Measurements from ENCODE around the gene PGA5. TPM values are rescaled to one million over a fixed set of nuclear protein-coding genes. Genes with fewer than 3 reads are reported as not detected.
"Not testable (repeated sequence)": the region's sequence is repeated elsewhere in the genome, so short reads cannot be mapped to it uniquely, and the experiment has no call there.

The PGA5 gene
- total RNA-seq, 5 donors from 2014 or later (not counting 1 experiment from before 2014, with no cell fraction given), result not detected

GRCh38 chr11:61222692-61223091 is 18.3 kb upstream of the PGA5 start:
- DNase-seq; H3K4me3 ChIP-seq (ENCODE audit: control insufficient read depth in 1 of 2, extremely low read depth in 1 of 2, low read length in 1 of 2); H3K36me3 ChIP-seq (ENCODE audit: control insufficient read depth in 2 of 2, extremely low read depth in 1 of 2, insufficient read depth in 1 of 2, low read length in 1 of 2); H3K9me3 Mint-ChIP-seq; H3K4me1 Mint-ChIP-seq; ATAC-seq (replicated peaks in 1 of 4); H3K27ac Mint-ChIP-seq; H3K36me3 Mint-ChIP-seq; POLR2A ChIA-PET; CTCF ChIA-PET; H3K27me3 ChIP-seq (replicated peaks in 1 of 2; ENCODE audit: control insufficient read depth in 2 of 2, extremely low read depth in 1 of 2, insufficient read depth in 2 of 2, low read length in 1 of 2); H3K27me3 Mint-ChIP-seq; H3K9me3 ChIP-seq; H3K27ac ChIP-seq (ENCODE audit: low read length); H3K4me3 Mint-ChIP-seq; H3K4me1 ChIP-seq (ENCODE audit: control insufficient read depth in 1 of 2, extremely low read depth in 1 of 2, insufficient read depth in 2 of 2, low read length in 2 of 2): not testable (repeated sequence)
- no CpG with 5 or more reads among the region's 5 CpGs for WGBS (ENCODE audit: insufficient coverage)

GRCh38 chr11:61226457-61227137 is 14.4 kb upstream of the PGA5 start:
- POLR2A ChIA-PET; H3K9me3 Mint-ChIP-seq; H3K27me3 ChIP-seq (replicated peaks in 1 of 2; ENCODE audit: control insufficient read depth in 2 of 2, extremely low read depth in 1 of 2, insufficient read depth in 2 of 2, low read length in 1 of 2); H3K27ac Mint-ChIP-seq; H3K27ac ChIP-seq (ENCODE audit: low read length); DNase-seq; H3K4me1 Mint-ChIP-seq; H3K4me3 ChIP-seq (ENCODE audit: control insufficient read depth in 1 of 2, extremely low read depth in 1 of 2, low read length in 1 of 2); H3K36me3 ChIP-seq (ENCODE audit: control insufficient read depth in 2 of 2, extremely low read depth in 1 of 2, insufficient read depth in 1 of 2, low read length in 1 of 2); CTCF ChIA-PET; H3K4me3 Mint-ChIP-seq; H3K36me3 Mint-ChIP-seq; H3K9me3 ChIP-seq; H3K27me3 Mint-ChIP-seq; ATAC-seq (replicated peaks in 1 of 4); H3K4me1 ChIP-seq (ENCODE audit: control insufficient read depth in 1 of 2, extremely low read depth in 1 of 2, insufficient read depth in 2 of 2, low read length in 2 of 2): not testable (repeated sequence)
- WGBS (ENCODE audit: insufficient coverage), result no CpG with 5 or more reads among the region's 10 CpGs

GRCh38 chr11:61229458-61229857 is 11.5 kb upstream of the PGA5 start:
- H3K27ac ChIP-seq (ENCODE audit: low read length); H3K9me3 ChIP-seq; H3K27me3 ChIP-seq (replicated peaks in 1 of 2; ENCODE audit: control insufficient read depth in 2 of 2, extremely low read depth in 1 of 2, insufficient read depth in 2 of 2, low read length in 1 of 2); H3K9me3 Mint-ChIP-seq; H3K27ac Mint-ChIP-seq; H3K4me1 ChIP-seq (ENCODE audit: control insufficient read depth in 1 of 2, extremely low read depth in 1 of 2, insufficient read depth in 2 of 2, low read length in 2 of 2); H3K4me3 ChIP-seq (ENCODE audit: control insufficient read depth in 1 of 2, extremely low read depth in 1 of 2, low read length in 1 of 2); H3K36me3 Mint-ChIP-seq; H3K36me3 ChIP-seq (ENCODE audit: control insufficient read depth in 2 of 2, extremely low read depth in 1 of 2, insufficient read depth in 1 of 2, low read length in 1 of 2); ATAC-seq (replicated peaks in 1 of 4); DNase-seq; H3K4me3 Mint-ChIP-seq; H3K27me3 Mint-ChIP-seq; POLR2A ChIA-PET; CTCF ChIA-PET; H3K4me1 Mint-ChIP-seq: not testable (repeated sequence)
- no CpG with 5 or more reads among the region's 6 CpGs for WGBS (ENCODE audit: insufficient coverage)

GRCh38 chr11:61231033-61231432 is 9.9 kb upstream of the PGA5 start:
- POLR2A ChIA-PET, result not testable (repeated sequence)
- WGBS (ENCODE audit: insufficient coverage), result no CpG with 5 or more reads among the region's 15 CpGs

GRCh38 chr11:61231585-61231984 is 9.4 kb upstream of the PGA5 start:
- H3K4me3 ChIP-seq (ENCODE audit: control insufficient read depth in 1 of 2, extremely low read depth in 1 of 2, low read length in 1 of 2); CTCF ChIA-PET; ATAC-seq (replicated peaks in 1 of 4); H3K27me3 ChIP-seq (replicated peaks in 1 of 2; ENCODE audit: control insufficient read depth in 2 of 2, extremely low read depth in 1 of 2, insufficient read depth in 2 of 2, low read length in 1 of 2); H3K27ac ChIP-seq (ENCODE audit: low read length); H3K27ac Mint-ChIP-seq; H3K9me3 ChIP-seq; H3K27me3 Mint-ChIP-seq; H3K4me1 Mint-ChIP-seq; POLR2A ChIA-PET; H3K4me1 ChIP-seq (ENCODE audit: control insufficient read depth in 1 of 2, extremely low read depth in 1 of 2, insufficient read depth in 2 of 2, low read length in 2 of 2); H3K36me3 ChIP-seq (ENCODE audit: control insufficient read depth in 2 of 2, extremely low read depth in 1 of 2, insufficient read depth in 1 of 2, low read length in 1 of 2); H3K4me3 Mint-ChIP-seq; H3K9me3 Mint-ChIP-seq; H3K36me3 Mint-ChIP-seq; DNase-seq: not testable (repeated sequence)
- WGBS (ENCODE audit: insufficient coverage), result no CpG with 5 or more reads among the region's 5 CpGs

More at GRCh38 chr11:61231033-61231432, 9.9 kb upstream of the PGA5 start:
- H3K4me1 Mint-ChIP-seq; H3K4me3 Mint-ChIP-seq; DNase-seq; H3K27me3 ChIP-seq (replicated peaks in 1 of 2; ENCODE audit: control insufficient read depth in 2 of 2, extremely low read depth in 1 of 2, insufficient read depth in 2 of 2, low read length in 1 of 2); H3K27me3 Mint-ChIP-seq; H3K9me3 Mint-ChIP-seq; H3K27ac ChIP-seq (ENCODE audit: low read length); H3K4me3 ChIP-seq (ENCODE audit: control insufficient read depth in 1 of 2, extremely low read depth in 1 of 2, low read length in 1 of 2); CTCF ChIA-PET; H3K36me3 ChIP-seq (ENCODE audit: control insufficient read depth in 2 of 2, extremely low read depth in 1 of 2, insufficient read depth in 1 of 2, low read length in 1 of 2); H3K27ac Mint-ChIP-seq; H3K9me3 ChIP-seq; ATAC-seq (replicated peaks in 1 of 4); H3K4me1 ChIP-seq (ENCODE audit: control insufficient read depth in 1 of 2, extremely low read depth in 1 of 2, insufficient read depth in 2 of 2, low read length in 2 of 2); H3K36me3 Mint-ChIP-seq: not testable (repeated sequence)

GRCh38 chr11:61232548-61233145 is 8.3 kb upstream of the PGA5 start:
- POLR2A ChIA-PET; H3K4me1 ChIP-seq (ENCODE audit: control insufficient read depth in 1 of 2, extremely low read depth in 1 of 2, insufficient read depth in 2 of 2, low read length in 2 of 2); H3K36me3 ChIP-seq (ENCODE audit: control insufficient read depth in 2 of 2, extremely low read depth in 1 of 2, insufficient read depth in 1 of 2, low read length in 1 of 2); H3K4me3 Mint-ChIP-seq; DNase-seq; ATAC-seq (replicated peaks in 1 of 4); H3K27me3 ChIP-seq (replicated peaks in 1 of 2; ENCODE audit: control insufficient read depth in 2 of 2, extremely low read depth in 1 of 2, insufficient read depth in 2 of 2, low read length in 1 of 2); H3K9me3 Mint-ChIP-seq; H3K9me3 ChIP-seq; H3K27ac ChIP-seq (ENCODE audit: low read length); CTCF ChIA-PET; H3K4me1 Mint-ChIP-seq; H3K4me3 ChIP-seq (ENCODE audit: control insufficient read depth in 1 of 2, extremely low read depth in 1 of 2, low read length in 1 of 2); H3K36me3 Mint-ChIP-seq; H3K27ac Mint-ChIP-seq; H3K27me3 Mint-ChIP-seq: not testable (repeated sequence)
- no CpG with 5 or more reads among the region's 3 CpGs for WGBS (ENCODE audit: insufficient coverage)

GRCh38 chr11:61237130-61237529 is 3.8 kb upstream of the PGA5 start:
- DNase-seq; H3K4me3 ChIP-seq (ENCODE audit: control insufficient read depth in 1 of 2, extremely low read depth in 1 of 2, low read length in 1 of 2); H3K27ac ChIP-seq (ENCODE audit: low read length); H3K9me3 ChIP-seq; POLR2A ChIA-PET; H3K36me3 Mint-ChIP-seq; H3K9me3 Mint-ChIP-seq; H3K36me3 ChIP-seq (ENCODE audit: control insufficient read depth in 2 of 2, extremely low read depth in 1 of 2, insufficient read depth in 1 of 2, low read length in 1 of 2); ATAC-seq (replicated peaks in 1 of 4); H3K27me3 ChIP-seq (replicated peaks in 1 of 2; ENCODE audit: control insufficient read depth in 2 of 2, extremely low read depth in 1 of 2, insufficient read depth in 2 of 2, low read length in 1 of 2); H3K27me3 Mint-ChIP-seq; H3K4me1 ChIP-seq (ENCODE audit: control insufficient read depth in 1 of 2, extremely low read depth in 1 of 2, insufficient read depth in 2 of 2, low read length in 2 of 2); H3K27ac Mint-ChIP-seq; CTCF ChIA-PET; H3K4me3 Mint-ChIP-seq; H3K4me1 Mint-ChIP-seq: not testable (repeated sequence)
- no CpG with 5 or more reads among the region's 4 CpGs for WGBS (ENCODE audit: insufficient coverage)

All from T-cell (primary cell).